GM12874 (cell line): ENCODE data around the gene SRF.

ENCODE experiments used
- TF ChIP-seq, protein P1 (sequence below): IDR thresholded peaks from 2 replicates; pipeline ENCODE4 v1.5.1; 2011; ENCODE audit warnings: low read depth, mild to moderate bottlenecking, control low read depth, low read length, moderate library complexity; ENCODE audit not compliant: insufficient read depth

SRF gene

DNA sequence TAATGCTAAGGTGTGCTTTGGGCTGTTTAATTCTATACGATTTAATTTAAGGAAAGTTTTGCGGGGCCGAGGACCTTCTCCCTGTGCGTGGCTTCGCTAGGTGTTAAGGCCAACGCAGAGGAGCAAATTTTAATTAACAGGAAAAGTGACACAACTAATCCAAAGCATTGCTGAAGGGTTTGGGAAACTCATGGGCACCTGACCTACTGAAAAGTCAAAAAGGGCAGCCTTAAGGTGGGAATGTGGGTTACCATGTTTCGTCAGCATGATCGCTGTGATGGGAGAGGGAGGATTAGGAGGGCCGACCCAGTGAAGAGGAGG lies 10.5 kb downstream of the SRF start:
- TF ChIP-seq, protein P1, sequence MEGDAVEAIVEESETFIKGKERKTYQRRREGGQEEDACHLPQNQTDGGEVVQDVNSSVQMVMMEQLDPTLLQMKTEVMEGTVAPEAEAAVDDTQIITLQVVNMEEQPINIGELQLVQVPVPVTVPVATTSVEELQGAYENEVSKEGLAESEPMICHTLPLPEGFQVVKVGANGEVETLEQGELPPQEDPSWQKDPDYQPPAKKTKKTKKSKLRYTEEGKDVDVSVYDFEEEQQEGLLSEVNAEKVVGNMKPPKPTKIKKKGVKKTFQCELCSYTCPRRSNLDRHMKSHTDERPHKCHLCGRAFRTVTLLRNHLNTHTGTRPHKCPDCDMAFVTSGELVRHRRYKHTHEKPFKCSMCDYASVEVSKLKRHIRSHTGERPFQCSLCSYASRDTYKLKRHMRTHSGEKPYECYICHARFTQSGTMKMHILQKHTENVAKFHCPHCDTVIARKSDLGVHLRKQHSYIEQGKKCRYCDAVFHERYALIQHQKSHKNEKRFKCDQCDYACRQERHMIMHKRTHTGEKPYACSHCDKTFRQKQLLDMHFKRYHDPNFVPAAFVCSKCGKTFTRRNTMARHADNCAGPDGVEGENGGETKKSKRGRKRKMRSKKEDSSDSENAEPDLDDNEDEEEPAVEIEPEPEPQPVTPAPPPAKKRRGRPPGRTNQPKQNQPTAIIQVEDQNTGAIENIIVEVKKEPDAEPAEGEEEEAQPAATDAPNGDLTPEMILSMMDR: no peak

DNA sequence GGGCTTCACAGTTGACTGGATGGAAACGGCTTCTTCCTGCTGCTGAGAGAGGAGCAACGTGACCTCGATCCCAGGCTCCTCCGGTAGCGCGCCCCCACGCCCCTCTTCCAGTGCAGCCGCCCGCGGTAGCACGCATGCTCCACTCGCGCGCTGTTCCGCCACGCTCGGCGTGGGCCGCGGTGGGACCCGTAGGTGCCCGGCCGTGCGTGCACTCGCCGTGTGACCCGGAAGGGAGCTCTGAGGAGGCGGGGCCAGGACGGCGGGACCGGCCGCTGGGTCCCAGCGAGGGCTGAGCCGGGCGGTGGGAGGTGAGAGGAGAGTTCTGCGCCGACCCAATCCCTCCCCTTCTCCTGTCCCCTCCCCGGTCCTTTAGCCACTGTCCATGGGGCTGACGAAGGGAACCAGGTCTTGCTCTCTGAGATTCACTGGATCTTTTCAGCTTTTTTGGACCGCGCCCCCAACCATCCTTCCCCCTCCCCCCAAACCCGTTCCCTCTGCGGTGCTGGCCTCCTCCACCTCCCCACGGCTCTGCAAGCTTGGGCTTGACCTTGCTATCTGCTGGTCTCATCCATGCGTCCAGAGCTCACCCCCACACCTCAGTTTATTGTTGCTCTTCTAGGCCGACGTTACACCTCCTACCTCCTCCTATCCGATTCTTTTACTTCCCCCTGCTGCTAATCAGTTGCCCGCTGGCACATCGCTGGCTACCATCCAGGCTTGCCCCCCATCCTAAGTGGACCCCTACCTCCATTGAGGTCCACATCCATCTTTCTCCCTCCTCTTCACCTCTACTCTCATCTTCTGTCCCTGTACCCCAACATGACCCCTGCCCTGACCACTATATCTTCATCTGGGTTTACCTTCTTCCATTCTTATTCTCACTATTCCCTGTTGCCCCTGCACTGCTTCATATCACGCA lies 11.1 kb downstream of the SRF start, which contains the start of gene CUL9:
TSS of gene CUL9 (plus strand) at position 255 of the 919 bp plus-strand sequence. CDS start 2,115 bp downstream, outside the sequence.
- TF ChIP-seq, protein P1: no peak

DNA sequence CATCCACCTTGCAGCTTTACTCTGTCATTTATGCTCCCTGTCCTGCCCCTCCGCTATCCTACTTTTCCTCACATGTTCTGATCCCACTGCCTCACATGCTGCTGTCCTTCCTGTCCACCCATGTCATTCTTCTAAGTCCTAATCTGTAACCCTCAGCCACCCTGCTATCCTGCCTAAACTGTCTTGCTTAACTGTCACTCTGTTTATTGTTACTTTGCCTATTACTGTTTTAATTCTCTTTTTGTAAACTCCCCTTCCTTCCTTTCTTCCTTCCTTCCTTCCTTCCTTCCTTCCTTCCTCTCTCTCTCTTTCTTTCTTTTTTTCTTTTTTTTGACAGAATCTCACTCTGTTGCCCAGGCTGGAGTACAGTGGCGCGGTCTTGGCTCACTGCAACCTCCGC lies 12.4 kb downstream of the SRF start:
- TF ChIP-seq, protein P1: no peak

DNA sequence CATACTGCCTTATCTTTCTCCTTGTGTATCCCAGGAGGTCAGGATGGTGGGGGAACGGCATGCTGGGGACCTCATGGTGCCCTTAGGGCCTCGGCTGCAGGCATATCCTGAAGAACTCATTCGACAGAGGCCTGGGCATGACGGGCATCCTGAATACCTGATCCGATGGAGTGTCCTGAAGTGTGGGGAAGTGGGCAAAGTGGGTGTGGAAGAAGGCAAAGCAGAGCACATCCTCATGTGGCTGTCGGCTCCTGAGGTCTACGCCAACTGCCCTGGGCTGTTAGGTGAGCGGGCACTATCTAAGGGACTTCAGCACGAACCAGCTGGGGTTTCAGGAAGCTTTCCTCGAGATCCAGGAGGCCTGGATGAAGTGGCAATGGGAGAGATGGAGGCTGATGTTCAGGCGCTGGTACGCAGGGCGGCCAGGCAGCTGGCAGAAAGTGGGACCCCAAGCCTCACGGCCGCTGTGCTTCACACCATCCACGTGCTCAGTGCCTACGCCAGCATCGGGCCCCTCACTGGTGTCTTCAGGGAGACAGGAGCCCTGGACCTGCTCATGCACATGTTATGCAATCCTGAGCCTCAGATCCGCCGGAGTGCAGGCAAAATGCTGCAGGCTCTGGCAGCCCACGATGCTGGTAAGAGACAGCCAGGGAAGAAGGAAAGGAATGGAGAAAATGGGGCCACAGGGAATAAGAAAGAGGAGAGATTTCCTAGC lies 13.4 kb downstream of the SRF start:
- TF ChIP-seq, protein P1: no peak

DNA sequence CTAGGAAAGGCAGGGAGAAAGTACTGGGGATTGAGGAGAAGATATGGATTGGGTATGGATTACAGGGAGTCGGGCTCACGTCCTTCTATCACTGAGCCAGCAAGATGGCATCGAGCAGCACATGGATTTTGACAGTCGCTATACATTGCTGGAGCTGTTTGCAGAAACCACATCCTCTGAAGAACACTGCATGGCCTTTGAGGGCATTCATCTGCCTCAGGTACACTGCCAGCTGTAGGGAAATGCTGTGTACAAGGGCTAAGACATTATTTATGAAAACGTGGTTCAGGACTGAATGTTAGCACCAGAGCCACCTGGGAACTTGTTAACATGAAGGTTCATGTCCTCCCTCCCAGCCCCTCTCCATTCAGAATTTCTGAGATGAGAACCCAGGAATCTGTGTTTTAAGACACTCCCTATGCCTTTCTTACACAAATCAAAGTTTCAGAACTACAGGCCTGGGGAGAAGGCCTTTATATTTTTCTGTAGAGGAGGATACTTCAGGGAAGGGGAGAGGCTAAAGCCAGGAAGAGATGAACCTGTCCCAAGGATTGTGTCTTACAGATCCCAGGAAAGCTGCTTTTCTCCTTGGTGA lies 14.4 kb downstream of the SRF start:
- TF ChIP-seq, protein P1: no peak

DNA sequence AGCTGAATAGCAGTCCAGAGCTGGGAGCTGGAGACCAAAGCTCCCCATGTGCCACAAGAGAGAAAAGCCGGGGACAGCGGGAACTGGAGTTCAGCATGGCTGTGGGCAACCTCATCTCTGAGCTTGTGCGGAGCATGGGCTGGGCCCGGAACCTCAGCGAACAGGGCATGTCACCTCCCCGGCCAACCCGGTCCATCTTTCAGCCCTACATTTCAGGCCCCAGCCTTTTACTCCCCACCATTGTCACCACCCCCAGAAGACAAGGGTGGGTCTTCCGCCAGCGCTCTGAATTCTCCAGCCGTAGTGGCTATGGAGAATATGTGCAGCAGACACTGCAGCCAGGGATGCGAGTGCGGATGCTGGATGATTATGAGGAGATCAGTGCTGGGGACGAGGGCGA lies 14.9 kb downstream of the SRF start:
- TF ChIP-seq, protein P1: no peak

DNA sequence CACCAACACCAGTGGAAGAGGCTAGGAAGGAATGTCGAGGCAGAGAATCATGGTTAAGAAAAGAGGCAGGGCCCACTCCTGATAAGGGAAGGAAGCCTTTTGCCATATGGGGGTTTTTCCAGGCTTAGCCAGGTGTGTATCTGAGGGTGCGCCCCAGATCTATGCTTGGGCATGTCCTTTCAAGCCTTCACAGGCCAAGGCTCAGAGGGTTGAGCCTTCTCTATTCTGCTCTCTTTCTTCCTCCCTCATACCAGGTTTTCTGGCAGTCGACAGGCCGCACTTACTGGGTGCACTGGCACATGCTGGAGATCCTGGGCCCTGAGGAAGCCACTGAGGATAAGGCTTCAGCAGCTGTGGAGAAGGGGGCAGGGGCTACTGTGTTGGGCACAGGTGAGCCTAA lies 15.6 kb downstream of the SRF start:
- TF ChIP-seq, protein P1: no peak
